HFF-Myc (cell line): ENCODE measurements around the gene SHTN1.

Experiments used
- DNase-seq: peaks from one replicate; pipeline ENCODE4 v3.0.0-alpha.2; 2011; ENCODE audit warnings: low read depth; ENCODE audit errors: extremely low read depth
- H3K4me3 ChIP-seq: replicated peaks from 2 replicates; pipeline ENCODE4 v1.5.1; 2011; ENCODE audit warnings: low read depth, mild to moderate bottlenecking, control low read depth, low read length
- CTCF ChIP-seq: IDR thresholded peaks from 2 replicates; pipeline ENCODE4 v1.5.1; 2012; ENCODE audit warnings: mild to moderate bottlenecking, low read depth, low read length, control low read depth; ENCODE audit errors: missing control alignments

SHTN1 gene

DNA sequence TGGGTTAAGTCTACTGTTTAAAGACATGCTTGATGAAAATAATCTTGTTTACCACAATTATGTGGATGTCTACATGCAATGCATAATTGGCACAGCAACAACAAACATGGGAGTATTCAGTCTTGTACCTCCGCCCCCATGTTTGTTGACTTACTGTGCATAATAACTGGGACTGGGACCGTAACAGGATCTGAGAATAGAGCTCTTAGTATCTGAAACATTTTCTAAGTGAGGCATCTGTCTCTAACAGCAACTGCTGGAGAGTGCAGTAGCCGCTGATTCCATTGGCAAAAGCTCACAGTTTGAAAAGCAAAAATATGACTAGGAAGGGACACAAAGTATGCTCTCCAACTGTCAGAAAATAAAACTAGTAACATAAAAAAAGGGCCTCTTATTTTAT, 94.1 kb downstream of the SHTN1 start:
- TF ChIP-seq CTCF, result no peak
- H3K4me3 ChIP-seq, result no peak overlapping the region
- DNase-seq, result no peak

- no peak for DNase-seq
- H3K4me3 ChIP-seq, result no peak overlapping the region
- no peak for TF ChIP-seq CTCF
Measured at GRCh38 chr10:116909307-116909706, 95.7 kb downstream of the SHTN1 start.

DNA sequence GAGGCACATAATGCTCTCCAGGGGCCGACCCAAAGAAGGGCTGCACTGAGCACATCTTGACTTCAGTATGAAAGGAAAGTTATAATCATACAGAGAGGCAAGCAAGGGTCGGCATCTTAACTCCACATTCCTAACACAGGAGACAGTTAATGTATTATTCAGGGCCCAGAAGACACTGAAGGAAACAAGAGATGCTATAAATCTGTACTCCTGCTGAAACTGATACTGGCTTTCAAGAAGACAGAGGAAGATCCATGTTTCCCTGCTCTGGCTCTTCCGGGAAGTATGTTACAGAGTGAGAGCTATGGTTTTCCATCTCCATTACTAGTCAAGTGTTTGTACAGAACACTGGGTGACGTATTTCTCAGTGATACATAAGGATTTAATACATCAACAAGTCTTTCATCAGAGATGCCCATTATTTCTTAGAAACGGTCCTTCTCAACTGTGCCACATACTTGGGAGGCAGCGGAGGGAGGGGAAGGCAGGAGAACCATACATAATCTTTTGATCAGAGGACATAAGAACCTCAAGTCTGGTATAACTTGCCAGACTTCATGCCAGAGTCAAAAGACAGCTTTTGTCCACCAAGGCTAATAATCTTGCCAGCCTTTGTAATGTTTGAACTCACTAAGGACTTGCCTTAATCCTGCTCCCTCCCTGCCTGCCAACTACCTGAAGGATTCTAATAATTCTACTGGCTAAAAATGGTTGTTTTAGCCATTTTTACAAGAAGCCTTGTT, 97.6 kb downstream of the SHTN1 start:
- TF ChIP-seq CTCF, result no peak
- H3K4me3 ChIP-seq, result no peak overlapping the region
- DNase-seq, result no peak

DNA sequence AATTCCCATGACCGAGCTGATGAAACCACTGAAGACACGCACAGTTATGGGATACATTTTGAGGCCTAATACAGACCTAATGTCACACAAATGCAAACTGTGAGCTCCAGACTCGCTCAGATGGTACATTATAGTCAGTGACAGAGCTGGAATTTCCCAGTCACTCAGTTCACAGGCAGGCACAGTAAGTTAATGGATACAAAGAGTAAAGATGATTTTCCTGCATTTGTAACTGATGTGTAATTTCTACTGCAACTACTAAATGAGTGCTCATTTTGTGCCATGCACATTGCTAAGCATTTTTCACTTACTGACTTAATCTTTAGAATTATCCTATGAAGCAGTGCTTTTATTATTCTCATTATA, 99.2 kb downstream of the SHTN1 start:
- H3K4me3 ChIP-seq, result no peak overlapping the region
- DNase-seq, result no peak
- TF ChIP-seq CTCF, result no peak

DNA sequence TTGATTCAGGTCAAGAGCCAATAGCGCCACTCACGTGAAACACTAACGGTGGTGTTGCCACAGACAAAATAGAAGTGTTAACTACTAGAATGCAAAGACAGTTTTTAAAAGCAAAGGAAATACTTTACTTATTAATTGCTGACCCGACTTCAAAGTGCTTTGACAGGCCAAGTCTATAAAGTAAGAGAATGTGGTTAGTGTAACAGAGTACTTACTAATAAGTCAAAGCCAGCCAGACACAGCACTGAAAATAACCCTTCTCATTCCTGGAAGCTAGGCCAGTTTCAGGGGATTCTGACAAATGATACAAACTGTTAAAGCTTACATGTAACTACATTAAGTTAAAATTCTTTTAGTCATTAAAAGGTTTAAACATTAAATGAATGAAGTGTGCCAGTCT, 105.4 kb downstream of the SHTN1 start:
- no peak overlapping the region for H3K4me3 ChIP-seq
- no peak for TF ChIP-seq CTCF
- no peak for DNase-seq

- DNase-seq, result no peak
- no peak overlapping the region for H3K4me3 ChIP-seq
- no peak for TF ChIP-seq CTCF
Measured at GRCh38 chr10:116893686-116894037, 111.3 kb downstream of the SHTN1 start.

DNA sequence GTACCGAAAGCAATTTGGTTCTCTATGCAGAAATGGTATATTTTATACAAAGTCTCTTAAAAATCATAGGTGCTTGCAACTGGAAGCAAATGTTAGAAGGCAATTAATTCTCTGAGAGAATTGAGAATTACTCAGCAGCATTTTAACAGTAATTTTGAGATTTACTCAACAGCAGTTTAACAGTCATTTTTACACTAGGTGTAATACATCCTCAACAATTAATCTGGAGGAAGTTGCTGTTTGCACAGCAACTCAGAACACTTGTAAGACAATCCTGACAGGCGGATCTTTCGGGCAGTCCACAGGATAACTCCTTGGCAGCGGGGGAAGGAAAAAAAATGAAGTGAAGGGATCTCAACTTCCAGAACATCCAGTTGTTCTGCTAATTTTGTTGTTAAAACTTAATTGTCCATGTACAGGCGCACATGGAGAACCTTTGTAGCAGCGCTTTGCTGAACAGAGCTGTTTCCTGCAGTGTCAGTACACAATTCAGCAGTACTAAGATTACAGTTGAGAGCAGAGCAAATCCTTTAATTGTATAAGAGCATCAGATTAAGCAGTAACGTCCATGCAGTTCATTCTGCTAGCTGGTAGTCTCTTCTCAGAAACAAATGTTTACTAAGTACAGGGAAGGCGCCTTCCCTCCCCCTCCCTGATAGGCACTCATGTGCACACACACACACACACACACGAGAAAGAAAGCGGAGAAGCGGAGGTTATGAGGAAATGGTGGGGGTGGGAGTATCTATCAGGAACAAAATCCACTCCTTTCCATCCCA, 111.9 kb downstream of the SHTN1 start:
- no peak for DNase-seq
- TF ChIP-seq CTCF, result no peak
- H3K4me3 ChIP-seq, result no peak overlapping the region
